C4-2B (cell line): ENCODE results near the gene PRR30.

ENCODE experiments used
- H3K27ac ChIP-seq: fragments of 450-650 bp; 2 replicates; pipeline ENCODE4 v1.5.1; 2017
- CTCF ChIP-seq: fragments of 450-650 bp; conservative IDR thresholded peaks from 2 replicates; pipeline ENCODE4 v1.5.1; 2017; ENCODE audit warnings: mild to moderate bottlenecking
- ZFX ChIP-seq: fragments of 450-650 bp; IDR thresholded peaks from 2 replicates; pipeline ENCODE4 v1.6.1; 2017

PRR30 gene

GRCh38 chr2:27094353-27094984 is 44.7 kb downstream of the PRR30 start:
- H3K27ac ChIP-seq, result no peak overlapping the region
- no peak for TF ChIP-seq ZFX
- TF ChIP-seq CTCF, result no peak

DNA sequence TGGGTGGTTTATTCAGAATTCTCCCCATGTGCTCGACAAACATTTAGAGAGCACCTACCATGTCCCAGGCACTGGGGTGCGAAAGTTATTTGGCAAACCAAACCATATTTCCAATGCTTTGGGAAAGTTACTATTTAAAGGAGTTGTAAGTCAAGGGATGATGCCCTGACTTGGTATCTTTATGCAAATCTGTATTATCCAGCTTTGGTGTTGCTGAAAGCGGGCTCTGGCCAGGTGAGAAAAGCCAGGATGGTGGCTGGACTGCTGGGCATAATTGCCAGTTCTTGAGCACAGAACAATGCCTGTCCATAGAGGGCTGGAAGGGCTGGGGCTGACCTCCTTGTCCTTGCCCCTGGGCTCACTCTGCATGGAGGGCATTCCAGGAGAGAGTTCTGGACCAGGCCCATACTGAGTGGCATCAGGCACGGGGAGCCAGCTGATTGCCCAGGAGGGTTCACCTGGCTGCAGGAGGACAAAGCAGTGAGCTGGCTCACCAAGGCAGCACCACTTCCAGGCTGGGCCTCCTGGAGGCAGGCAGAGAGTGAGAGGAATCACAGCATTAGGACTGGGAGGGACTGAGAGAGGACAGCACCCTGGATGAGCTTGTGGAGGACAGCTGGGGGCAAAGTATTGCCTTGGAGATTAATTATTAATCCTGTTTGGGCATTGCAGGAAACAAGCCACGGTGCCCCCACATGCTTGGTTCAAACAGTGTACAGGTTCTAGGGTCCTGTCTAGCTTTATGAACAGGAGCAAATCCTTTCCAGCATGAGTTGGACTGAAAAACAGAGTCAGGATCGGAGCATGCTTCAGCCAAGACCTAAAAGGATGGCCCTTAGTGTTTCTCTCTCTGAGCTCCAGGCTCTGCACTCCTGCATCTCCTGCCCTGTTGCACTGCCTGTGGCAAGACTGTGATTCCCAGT is 45.5 kb downstream of the PRR30 start:
- no peak for TF ChIP-seq ZFX
- TF ChIP-seq CTCF, result no peak
- H3K27ac ChIP-seq, result no peak overlapping the region

DNA sequence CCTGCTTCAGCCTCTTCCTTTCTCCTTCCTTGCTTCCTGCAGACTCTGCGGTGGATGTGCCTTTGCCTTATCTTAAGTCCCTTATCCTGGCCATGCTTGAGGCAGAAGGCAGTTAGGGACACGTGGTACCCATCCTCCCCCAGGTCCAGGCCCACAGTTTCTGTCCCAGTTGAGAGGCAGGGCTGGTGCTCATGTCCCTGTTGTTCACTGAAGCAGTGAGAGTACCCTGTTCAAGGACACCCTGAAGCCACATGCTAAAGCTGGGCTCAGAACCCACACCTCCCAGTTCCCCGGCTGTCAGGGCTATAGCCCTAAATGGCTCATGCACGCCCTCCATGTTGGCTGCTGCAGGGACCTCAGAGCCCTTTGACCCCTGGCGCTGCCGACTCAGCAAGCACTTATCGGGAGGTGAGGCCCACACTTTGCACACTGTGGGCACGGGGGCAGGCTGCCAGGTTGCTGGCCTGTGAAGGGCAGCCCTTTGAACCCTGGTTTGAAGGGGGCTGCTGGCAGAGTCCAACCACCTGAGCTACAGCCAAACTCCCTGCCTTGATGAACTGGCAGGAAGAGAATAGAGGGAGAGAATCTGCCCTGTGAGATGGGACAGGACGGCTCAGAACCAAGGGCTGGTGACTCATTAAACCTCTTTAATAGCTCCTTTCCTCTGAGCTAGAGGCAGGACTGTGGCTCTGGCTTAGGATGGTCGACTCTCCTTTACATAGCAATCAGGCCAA is 46.3 kb downstream of the PRR30 start:
- TF ChIP-seq CTCF (no peak), ZFX (no peak)
- H3K27ac ChIP-seq, result no peak overlapping the region

DNA sequence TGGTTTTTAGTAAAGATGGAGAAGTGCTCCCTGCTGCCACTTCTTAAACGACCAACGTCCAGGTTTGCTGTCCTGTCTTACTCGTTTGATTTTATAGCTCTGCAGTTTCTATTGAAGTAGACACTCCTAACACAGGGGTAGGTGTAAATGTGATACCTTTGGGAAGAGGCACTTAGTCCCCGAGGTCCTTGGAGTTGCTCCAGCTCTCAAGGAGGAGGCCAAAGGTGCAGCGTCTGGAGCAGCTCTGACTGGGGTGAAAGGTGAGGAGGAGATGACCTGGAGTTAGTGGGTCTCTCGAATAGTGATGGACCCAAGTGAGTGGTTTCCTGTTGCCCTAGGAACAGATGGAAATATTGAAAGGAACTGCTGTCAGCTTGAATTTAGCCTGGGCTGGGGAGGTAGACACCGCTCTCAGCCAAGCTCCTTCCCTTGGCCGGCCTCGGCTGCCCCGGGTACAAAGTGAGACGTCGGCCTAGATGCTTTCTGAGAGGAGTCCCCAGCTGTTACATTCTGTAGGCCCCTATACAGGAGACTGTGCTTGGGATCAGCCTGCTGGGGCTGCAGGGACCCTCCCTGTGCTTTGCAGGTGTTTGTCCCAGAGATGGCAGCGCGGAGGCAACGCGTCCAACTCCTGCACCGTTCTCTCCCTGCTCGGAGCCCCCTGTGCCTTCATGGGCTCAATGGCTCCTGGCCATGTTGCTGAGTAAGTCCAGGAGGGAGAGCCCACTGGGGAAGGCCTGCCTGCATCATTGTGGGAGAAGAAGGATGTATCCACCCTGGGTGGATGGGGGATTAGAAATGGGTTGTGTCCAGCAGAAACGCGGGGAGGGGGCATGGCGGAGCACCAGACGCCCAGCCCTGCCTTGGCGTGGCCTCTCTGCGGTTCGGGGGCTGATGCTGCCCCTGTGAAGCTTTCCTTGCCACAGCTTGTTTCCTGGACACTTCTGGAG is 47.2 kb downstream of the PRR30 start:
- no peak overlapping the region for H3K27ac ChIP-seq
- TF ChIP-seq ZFX (no peak), CTCF (no peak)

DNA sequence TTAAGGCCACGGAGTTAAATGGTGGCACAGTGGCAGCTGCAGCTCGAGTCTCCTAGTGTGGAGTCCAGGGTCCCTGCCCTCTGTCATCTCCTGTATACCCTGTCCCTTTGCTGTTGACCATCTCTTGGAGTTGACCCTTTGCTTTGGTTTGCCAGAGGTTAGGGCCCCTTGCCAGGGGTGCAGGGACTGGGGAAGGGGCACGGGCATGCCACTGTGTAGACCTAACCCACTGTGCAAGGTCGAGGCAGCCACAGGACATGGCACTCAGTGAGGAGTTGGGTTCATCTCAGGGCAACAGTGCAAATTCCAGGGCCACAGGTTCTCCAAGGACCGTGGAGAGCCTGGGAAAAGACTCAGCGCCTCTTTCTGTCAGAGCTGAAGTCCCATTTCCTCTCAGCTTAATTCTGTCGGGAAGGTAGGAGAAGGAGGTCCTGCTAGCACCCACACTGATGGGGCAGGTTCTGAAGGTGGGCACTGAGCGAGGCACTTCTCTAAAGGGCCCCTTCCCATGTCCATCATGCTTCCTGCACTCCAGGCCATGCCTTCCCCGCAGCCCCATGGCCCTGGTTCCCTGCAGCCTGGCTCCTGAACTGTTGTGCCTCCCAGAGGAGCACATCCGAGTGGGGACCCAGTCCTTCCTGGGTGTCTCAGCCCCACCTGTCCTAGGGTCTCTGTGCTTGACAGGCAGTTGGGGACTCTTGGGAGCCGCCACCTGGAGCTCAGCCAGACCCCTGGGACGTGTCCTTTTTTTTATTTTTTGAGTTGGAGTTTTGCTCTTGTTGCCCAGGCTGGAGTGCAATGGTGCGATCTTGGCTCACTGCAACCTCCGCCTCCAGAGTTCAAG is 49.9 kb downstream of the PRR30 start:
- H3K27ac ChIP-seq, result no peak overlapping the region
- no peak for TF ChIP-seq ZFX

DNA sequence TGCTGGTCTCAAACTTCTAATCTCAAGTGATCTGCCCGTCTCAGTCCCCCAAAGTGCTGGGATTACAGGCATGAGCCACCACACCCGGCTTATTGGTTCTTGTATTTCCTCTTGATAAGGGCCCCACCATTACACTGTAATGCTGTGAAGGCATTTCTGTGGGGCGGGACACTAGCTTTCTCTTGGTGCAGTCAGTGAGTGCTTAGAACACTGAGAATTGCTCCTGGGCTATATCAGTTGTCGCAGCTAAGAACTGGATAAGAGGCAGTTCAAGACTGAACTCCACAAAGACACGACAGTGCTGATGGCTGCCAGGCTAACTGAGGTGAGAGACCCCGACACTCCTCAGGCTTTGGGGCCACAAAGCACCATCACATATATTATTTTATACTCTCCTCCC is 50.6 kb downstream of the PRR30 start:
- TF ChIP-seq CTCF (no peak), ZFX (no peak)
- H3K27ac ChIP-seq, result no peak overlapping the region
